ENCODE results near the gene PTCSC3. TPM values are rescaled to one million over a fixed set of nuclear protein-coding genes. Genes with fewer than 3 reads are reported as not detected.

Gene PTCSC3
- total RNA-seq = not detected
- polyA plus RNA-seq (2013, experiment 1 of 2) = not detected
- polyA plus RNA-seq (2013, experiment 2 of 2) = not detected
- 0 to 0.07 (median 0) reads per million in 172 experiments for total RNA-seq

GRCh38 chr14:36176524-36176923 is at the start of gene PTCSC3:
TSS of gene PTCSC3 (minus strand) at chr14:36176722.
- H3K27me3 ChIP-seq (ENCODE audit: control insufficient read depth in 1 of 2, insufficient read depth in 2 of 2, low read length in 2 of 2) = peaks cover 4 to 6% of the 10 kb centered on the region in 2 experiments
- intact Hi-C loops (cut with DNase I, micrococcal nuclease) = no loop called here
- no peak within 1 kb of the TSS for H3K4me3 Mint-ChIP-seq

GRCh38 chr14:36226164-36226563 is 49.6 kb upstream of the PTCSC3 start:
- Mint-ChIP-seq H3K27ac (no peak overlapping the region), H3K9me3 (no peaks in the 10 kb centered on the region), H3K4me3 (no peak overlapping the region), H3K4me1 (ENCODE audit: low read depth) (no peaks in the 10 kb centered on the region), H3K27me3 (peaks cover 22% of the 10 kb centered on the region), H3K36me3 (ENCODE audit: low read depth) (no peaks in the 10 kb centered on the region)
- H3K27me3 ChIP-seq (ENCODE audit: control insufficient read depth in 1 of 2, insufficient read depth in 2 of 2, low read length in 2 of 2) = peaks cover 0 to 2% of the 10 kb centered on the region in 2 experiments
- ATAC-seq (ENCODE audit: poor library complexity) (no peak), DNase-seq (no peak)
- TF ChIP-seq CTCF (IDR thresholded peaks at IDR 0.05) = no peak
- H3K36me3 ChIP-seq (ENCODE audit: insufficient read depth, low read length) = no peaks in the 10 kb centered on the region
- no peaks in the 10 kb centered on the region for H3K4me1 ChIP-seq (ENCODE audit: insufficient read depth, low read length)
- intact Hi-C loops (cut with DNase I, micrococcal nuclease) = no loop called here
- peaks cover 0 to 5% of the 10 kb centered on the region in 2 experiments for H3K9me3 ChIP-seq (ENCODE audit: control insufficient read depth in 1 of 2, insufficient read depth in 1 of 2, low read length in 2 of 2)
- no peak overlapping the region for H3K27ac ChIP-seq (ENCODE audit: low read depth in 1 of 2, low read length in 2 of 2)
- no peak overlapping the region for H3K4me3 ChIP-seq (ENCODE audit: low read length)
- CTCF ChIA-PET = no interaction called here
- POLR2A ChIA-PET = no interaction called here

More at GRCh38 chr14:36176524-36176923, at the start of gene PTCSC3:
- Histone ChIP-seq H3K4me1 (ENCODE audit: insufficient read depth, low read length) (no peaks in the 10 kb centered on the region), H3K4me3 (ENCODE audit: low read length) (no peak within 1 kb of the TSS), H3K36me3 (ENCODE audit: insufficient read depth, low read length) (no peaks in the 10 kb centered on the region), H3K27ac (ENCODE audit: low read depth in 1 of 2, low read length in 2 of 2) (no peak within 1 kb of the TSS), H3K9me3 (ENCODE audit: control insufficient read depth in 1 of 2, insufficient read depth in 1 of 2, low read length in 2 of 2) (no peaks in the 10 kb centered on the region)
- CTCF ChIA-PET = no interaction called here
- no peak for TF ChIP-seq CTCF (IDR thresholded peaks at IDR 0.05)
- DNase-seq (no peak), ATAC-seq (ENCODE audit: poor library complexity) (no peak)
- Mint-ChIP-seq H3K4me1 (ENCODE audit: low read depth) (no peaks in the 10 kb centered on the region), H3K9me3 (no peaks in the 10 kb centered on the region), H3K36me3 (ENCODE audit: low read depth) (no peaks in the 10 kb centered on the region), H3K27ac (no peak within 1 kb of the TSS), H3K27me3 (peaks cover 20% of the 10 kb centered on the region)
- POLR2A ChIA-PET = no interaction called here

- POLR2A ChIA-PET = no interaction called here
- TF ChIP-seq CTCF (IDR thresholded peaks at IDR 0.05) = no peak
- H3K4me1 Mint-ChIP-seq (ENCODE audit: low read depth) = no peaks in the 10 kb centered on the region
- DNase-seq = no peak
- no peaks in the 10 kb centered on the region for H3K36me3 ChIP-seq (ENCODE audit: insufficient read depth, low read length)
- no peaks in the 10 kb centered on the region for H3K9me3 Mint-ChIP-seq
- peaks cover 22% of the 10 kb centered on the region for H3K27me3 Mint-ChIP-seq
- ATAC-seq (ENCODE audit: poor library complexity) = no peak
- no peak overlapping the region for H3K27ac ChIP-seq (ENCODE audit: low read depth in 1 of 2, low read length in 2 of 2)
- H3K4me3 Mint-ChIP-seq = no peak overlapping the region
- H3K9me3 ChIP-seq (ENCODE audit: control insufficient read depth in 1 of 2, insufficient read depth in 1 of 2, low read length in 2 of 2) = peaks cover 0 to 5% of the 10 kb centered on the region in 2 experiments
- no peaks in the 10 kb centered on the region for H3K4me1 ChIP-seq (ENCODE audit: insufficient read depth, low read length)
- H3K27me3 ChIP-seq (ENCODE audit: control insufficient read depth in 1 of 2, insufficient read depth in 2 of 2, low read length in 2 of 2) = no peaks in the 10 kb centered on the region
- H3K36me3 Mint-ChIP-seq (ENCODE audit: low read depth) = no peaks in the 10 kb centered on the region
- CTCF ChIA-PET = no interaction called here
- no peak overlapping the region for H3K27ac Mint-ChIP-seq
- no peak overlapping the region for H3K4me3 ChIP-seq (ENCODE audit: low read length)
- intact Hi-C loops (cut with DNase I, micrococcal nuclease) = no loop called here
Observed at GRCh38 chr14:36224176-36224575, 47.7 kb upstream of the PTCSC3 start.
